Nephron progenitor cell (in vitro differentiated cells): ENCODE measurements around the gene GIT1.

Experiments used
- DNase-seq: peaks from one replicate; pipeline ENCODE4 v3.0.0; 2021
- H3K27ac Mint-ChIP-seq: 2 replicates; pipeline ENCODE4 v1.8.0; 2021; ENCODE audit warnings: mild to moderate bottlenecking, moderate library complexity, mixed read lengths
- H3K27me3 Mint-ChIP-seq: 2 replicates; pipeline ENCODE4 v1.8.0; 2021; ENCODE audit warnings: mild to moderate bottlenecking, low read depth, mixed read lengths; ENCODE audit not compliant: poor library complexity
- H3K36me3 Mint-ChIP-seq: 2 replicates; pipeline ENCODE4 v1.8.0; 2021; ENCODE audit warnings: low read depth, mixed read lengths
- H3K4me1 Mint-ChIP-seq: 2 replicates; pipeline ENCODE4 v1.8.0; 2021; ENCODE audit warnings: mixed read lengths
- H3K4me3 Mint-ChIP-seq: 2 replicates; pipeline ENCODE4 v1.8.0; 2021; ENCODE audit warnings: mild to moderate bottlenecking, moderate library complexity, mixed read lengths
- H3K9me3 Mint-ChIP-seq: 2 replicates; pipeline ENCODE4 v1.8.0; 2021; ENCODE audit warnings: mild to moderate bottlenecking, moderate library complexity, mixed read lengths
- TF ChIP-seq, protein P1 (sequence below): fragments of 200-600 bp; sonication (generic); IDR thresholded peaks from 2 replicates; pipeline ENCODE4 v1.5.0; 2021; ENCODE audit warnings: antibody characterized with exemption

Gene GIT1

DNA sequence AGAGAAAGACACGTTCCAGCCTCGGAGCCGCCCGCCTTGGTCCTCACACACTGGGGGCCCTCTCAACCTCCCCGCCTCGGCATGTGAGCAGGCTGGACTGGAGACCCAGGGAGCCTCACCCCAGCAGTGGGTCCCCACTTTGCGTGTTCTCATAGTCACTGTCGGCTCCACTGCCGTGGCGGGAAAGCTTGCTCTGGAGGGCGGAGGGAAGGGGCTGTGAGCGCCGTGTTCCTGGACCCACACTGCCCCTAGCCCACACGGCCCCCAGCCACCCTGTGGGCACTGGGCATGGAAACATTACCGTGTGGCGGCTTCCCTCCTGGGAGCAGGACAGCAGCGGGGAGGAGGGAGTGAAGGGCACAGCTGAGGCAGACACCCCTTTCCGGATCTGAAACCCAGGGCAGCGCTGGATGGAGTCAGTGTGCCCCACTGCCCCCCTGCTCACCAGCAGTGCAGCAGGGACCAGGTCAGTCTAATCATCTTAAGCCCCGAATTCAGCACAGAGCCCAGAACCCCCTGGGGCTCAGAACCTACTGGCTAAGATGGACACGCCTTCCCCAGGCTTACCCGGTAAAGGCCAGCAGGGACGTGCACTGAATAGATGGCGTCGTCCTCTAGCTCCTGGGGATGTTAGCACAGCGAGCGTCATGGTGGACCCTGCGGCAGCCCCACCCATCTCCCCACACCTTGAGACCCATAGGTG lies 13.8 kb downstream of the GIT1 start:
- TF ChIP-seq, protein P1, sequence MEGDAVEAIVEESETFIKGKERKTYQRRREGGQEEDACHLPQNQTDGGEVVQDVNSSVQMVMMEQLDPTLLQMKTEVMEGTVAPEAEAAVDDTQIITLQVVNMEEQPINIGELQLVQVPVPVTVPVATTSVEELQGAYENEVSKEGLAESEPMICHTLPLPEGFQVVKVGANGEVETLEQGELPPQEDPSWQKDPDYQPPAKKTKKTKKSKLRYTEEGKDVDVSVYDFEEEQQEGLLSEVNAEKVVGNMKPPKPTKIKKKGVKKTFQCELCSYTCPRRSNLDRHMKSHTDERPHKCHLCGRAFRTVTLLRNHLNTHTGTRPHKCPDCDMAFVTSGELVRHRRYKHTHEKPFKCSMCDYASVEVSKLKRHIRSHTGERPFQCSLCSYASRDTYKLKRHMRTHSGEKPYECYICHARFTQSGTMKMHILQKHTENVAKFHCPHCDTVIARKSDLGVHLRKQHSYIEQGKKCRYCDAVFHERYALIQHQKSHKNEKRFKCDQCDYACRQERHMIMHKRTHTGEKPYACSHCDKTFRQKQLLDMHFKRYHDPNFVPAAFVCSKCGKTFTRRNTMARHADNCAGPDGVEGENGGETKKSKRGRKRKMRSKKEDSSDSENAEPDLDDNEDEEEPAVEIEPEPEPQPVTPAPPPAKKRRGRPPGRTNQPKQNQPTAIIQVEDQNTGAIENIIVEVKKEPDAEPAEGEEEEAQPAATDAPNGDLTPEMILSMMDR: no peak
- H3K4me1 Mint-ChIP-seq: peaks cover 35% of the 10 kb centered on the region
- no peak overlapping the region for H3K4me3 Mint-ChIP-seq
- DNase-seq: peak; percentile 1
- no peaks in the 10 kb centered on the region for H3K9me3 Mint-ChIP-seq
- H3K27ac Mint-ChIP-seq: no peak overlapping the region
- H3K36me3 Mint-ChIP-seq: peaks cover 21% of the 10 kb centered on the region
- H3K27me3 Mint-ChIP-seq: peaks cover under 1% of the 10 kb centered on the region

DNA sequence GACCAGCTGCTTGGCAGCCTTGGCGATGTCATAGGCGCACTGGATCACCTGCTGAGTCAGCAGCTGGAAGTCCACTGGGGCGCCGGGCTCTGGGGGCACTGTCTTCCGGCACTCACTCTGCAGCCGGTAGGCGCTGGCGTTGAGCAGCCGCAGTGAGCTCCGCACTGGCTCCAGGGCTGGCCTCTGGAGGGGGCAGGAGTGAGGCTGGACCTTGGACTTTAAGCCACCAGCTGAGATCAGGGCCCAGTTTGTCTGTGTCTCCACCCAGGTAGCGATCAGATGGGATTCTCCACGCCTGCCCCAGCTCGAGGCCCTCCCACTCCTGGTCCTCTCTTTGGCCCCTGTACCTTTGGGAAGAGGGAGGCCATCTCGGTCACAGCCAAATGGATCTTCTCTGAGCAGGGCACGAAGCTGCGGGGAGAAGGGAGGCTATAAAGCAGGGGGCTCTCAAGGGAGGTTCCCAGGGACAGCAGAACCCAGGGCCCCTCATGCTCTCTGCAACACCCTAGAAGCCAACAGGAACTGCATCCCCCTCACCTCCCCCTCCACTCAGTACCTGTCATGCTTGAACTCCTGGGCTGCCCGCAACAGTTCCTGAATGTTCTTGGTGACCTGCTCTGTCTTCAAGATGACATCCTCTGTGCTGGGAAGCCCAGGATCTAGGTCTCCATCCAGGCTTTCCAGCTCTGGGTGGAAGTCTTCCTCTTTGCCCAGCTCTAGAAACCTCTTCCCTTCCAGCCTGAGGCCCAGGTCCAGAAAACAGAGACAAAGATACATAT lies 14.5 kb downstream of the GIT1 start:
- Mint-ChIP-seq H3K36me3 (peaks cover 16% of the 10 kb centered on the region), H3K27me3 (peaks cover 4% of the 10 kb centered on the region), H3K4me3 (no peak overlapping the region), H3K4me1 (peaks cover 34% of the 10 kb centered on the region), H3K27ac (no peak overlapping the region), H3K9me3 (no peaks in the 10 kb centered on the region)
- DNase-seq: no peak
- TF ChIP-seq, protein P1: no peak

DNA sequence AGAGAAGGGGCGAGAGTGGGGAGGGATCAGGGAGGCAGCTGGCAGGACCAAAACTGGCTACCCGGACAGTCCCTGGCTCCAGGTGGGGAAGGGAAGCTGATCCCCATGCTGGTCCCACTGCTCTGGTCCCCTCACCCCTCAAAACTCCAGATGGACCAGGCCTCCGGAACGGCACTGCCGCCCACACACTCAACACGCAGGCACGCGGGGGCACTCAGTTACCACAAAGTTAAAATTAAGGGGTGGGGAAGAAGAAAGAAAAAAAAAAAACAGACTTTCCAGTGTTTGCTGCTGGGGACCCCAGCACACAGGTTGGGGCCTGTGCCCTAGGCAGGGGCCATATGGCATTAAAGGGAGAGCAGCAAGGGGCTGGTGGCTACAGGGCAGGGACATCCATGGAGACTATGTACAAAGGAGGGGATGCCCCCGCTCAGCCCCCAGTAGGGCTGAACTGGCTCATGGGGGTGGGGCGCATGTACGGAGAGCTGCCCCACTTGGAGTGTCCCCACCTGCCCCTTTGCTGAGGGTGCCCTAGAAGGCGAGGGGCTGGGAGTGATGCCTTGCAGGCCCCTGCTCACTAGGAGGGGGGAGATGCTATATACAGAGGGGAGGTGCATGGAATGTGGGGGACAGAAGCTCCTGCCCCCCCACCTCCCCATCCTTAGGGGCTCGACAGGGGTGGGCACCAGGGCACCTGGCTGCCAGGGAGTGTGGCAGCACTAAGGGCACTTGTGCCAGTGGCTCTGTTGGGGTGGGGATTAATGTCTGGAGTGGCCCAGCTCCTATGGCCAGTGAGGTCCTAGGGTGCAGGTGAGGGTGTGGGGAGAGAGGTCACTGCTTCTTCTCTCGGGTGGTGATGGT lies 15.3 kb downstream of the GIT1 start:
- no peak overlapping the region for H3K4me3 Mint-ChIP-seq
- no peak overlapping the region for H3K27ac Mint-ChIP-seq
- TF ChIP-seq, protein P1: no peak
- peaks cover 39% of the 10 kb centered on the region for H3K4me1 Mint-ChIP-seq
- H3K36me3 Mint-ChIP-seq: peaks cover 13% of the 10 kb centered on the region
- peak; percentile 1 for DNase-seq
- H3K9me3 Mint-ChIP-seq: no peaks in the 10 kb centered on the region
- peaks cover 7% of the 10 kb centered on the region for H3K27me3 Mint-ChIP-seq

DNA sequence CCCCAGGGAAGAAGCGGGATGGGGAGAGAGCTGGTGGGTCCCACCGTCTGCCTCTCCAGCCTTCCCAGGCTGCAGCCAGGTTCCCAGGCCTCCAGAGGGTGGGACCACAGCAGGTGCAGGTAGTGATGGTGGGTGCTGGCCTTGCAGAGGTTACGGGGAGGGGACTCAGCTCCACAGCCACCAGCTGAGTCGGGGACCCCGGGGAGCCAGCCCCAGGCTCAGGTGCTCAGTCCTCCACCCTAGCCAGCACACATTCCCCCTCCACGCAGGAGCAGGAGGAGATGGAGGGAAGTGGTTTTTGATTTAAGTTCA lies 15.9 kb downstream of the GIT1 start:
- no peak for DNase-seq
- TF ChIP-seq, protein P1: no peak
- no peaks in the 10 kb centered on the region for H3K9me3 Mint-ChIP-seq
- H3K36me3 Mint-ChIP-seq: peaks cover 12% of the 10 kb centered on the region
- no peak overlapping the region for H3K4me3 Mint-ChIP-seq
- peaks cover 37% of the 10 kb centered on the region for H3K4me1 Mint-ChIP-seq
- H3K27ac Mint-ChIP-seq: no peak overlapping the region
- peaks cover 7% of the 10 kb centered on the region for H3K27me3 Mint-ChIP-seq

DNA sequence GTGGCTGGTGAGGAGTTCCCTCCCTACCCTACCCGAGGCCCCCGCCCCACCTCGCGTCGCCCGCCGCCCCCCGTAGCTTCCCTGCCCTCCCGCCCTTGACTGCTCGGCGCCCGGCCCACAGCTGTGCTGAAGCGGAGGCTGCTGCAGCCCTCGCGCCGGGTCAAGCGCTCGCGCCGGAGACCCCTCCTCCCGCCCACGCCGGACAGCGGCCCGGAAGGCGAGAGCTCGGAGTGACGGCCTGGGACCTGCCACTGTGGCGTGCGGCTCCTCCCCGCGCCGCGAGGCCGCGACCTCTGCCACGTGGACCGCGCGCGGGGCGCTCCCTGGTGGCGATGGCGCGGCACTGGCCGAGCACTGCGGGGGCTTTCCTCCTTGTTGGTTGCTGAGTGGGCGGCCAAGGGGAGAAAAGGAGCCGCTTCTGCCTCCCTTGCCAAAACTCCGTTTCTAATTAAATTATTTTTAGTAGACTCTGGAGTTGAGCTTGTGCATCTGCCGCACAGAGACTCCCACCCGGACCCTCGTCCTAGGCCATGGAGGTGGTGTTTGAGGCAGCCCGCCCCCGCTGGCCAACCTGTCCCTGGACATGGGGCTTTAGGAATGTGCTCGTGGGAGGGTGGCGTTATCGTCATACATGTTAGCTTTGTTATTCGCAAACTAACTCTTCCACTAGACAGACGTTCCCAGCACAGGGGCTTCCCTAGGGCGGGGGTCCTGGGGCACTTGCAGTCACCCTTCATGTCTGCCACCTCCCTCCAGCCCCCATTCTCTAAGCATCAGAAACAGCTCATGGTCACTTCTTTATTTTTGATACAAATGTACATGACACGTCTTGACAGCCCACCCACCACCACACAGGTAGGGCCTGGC lies 16.5 kb downstream of the GIT1 start:
- H3K4me3 Mint-ChIP-seq: no peak overlapping the region

More for the DNA sequence above, 16.5 kb downstream of the GIT1 start:
- TF ChIP-seq, protein P1: peak; percentile 68
- H3K9me3 Mint-ChIP-seq: no peaks in the 10 kb centered on the region
- peaks cover 7% of the 10 kb centered on the region for H3K36me3 Mint-ChIP-seq
- H3K4me1 Mint-ChIP-seq: peaks cover 35% of the 10 kb centered on the region
- H3K27ac Mint-ChIP-seq: no peak overlapping the region
- peak; percentile 85 for DNase-seq
- peaks cover 12% of the 10 kb centered on the region for H3K27me3 Mint-ChIP-seq
